DOHH2 (cell line): ENCODE results near the gene FAM117B.

Experiments used
- H3F3A ChIP-seq: fragments of 200-600 bp; sonication (generic), shearing (Covaris generic); 2 replicates; pipeline ENCODE4 v1.6.0; 2016; ENCODE audit warnings: antibody characterized with exemption, mild to moderate bottlenecking; ENCODE audit not compliant: control insufficient read depth, insufficient read depth
- H3K27ac ChIP-seq: fragments of 200-600 bp; sonication (generic); 2 replicates; pipeline ENCODE4 v1.5.1; 2014; ENCODE audit warnings: low read depth, mild to moderate bottlenecking, low read length, moderate library complexity
- H3K27me3 ChIP-seq: fragments of 200-600 bp; sonication (generic); 2 replicates; pipeline ENCODE4 v1.6.1; 2014; ENCODE audit warnings: mild to moderate bottlenecking, low read length, mixed read lengths; ENCODE audit not compliant: control insufficient read depth
- H3K36me3 ChIP-seq: fragments of 200-600 bp; sonication (generic); 2 replicates; pipeline ENCODE4 v1.6.1; 2014; ENCODE audit warnings: mild to moderate bottlenecking, low read length, moderate library complexity, mixed read lengths; ENCODE audit not compliant: control insufficient read depth
- H3K4me1 ChIP-seq: fragments of 200-600 bp; sonication (generic); 2 replicates; pipeline ENCODE4 v1.6.1; 2014; ENCODE audit warnings: mild to moderate bottlenecking, low read length, mixed read lengths; ENCODE audit not compliant: control insufficient read depth
- H3K4me2 ChIP-seq: fragments of 200-600 bp; sonication (generic); 2 replicates; pipeline ENCODE4 v1.6.0; 2014; ENCODE audit warnings: mild to moderate bottlenecking, low read length, moderate library complexity
- H3K4me3 ChIP-seq: fragments of 200-600 bp; sonication (generic); 2 replicates; pipeline ENCODE4 v1.5.1; 2014; ENCODE audit warnings: mild to moderate bottlenecking, low read length, mixed read lengths
- H3K79me2 ChIP-seq: fragments of 200-600 bp; sonication (generic); 2 replicates; pipeline ENCODE4 v1.6.1; 2014; ENCODE audit warnings: mild to moderate bottlenecking, low read length, mixed read lengths; ENCODE audit not compliant: control insufficient read depth
- H3K9me2 ChIP-seq: fragments of 200-600 bp; sonication (generic); replicated peaks from 2 replicates; pipeline ENCODE4 v1.6.1; 2014; ENCODE audit warnings: mild to moderate bottlenecking, low read length, mixed read lengths; ENCODE audit not compliant: control insufficient read depth
- H3K9me3 ChIP-seq: fragments of 200-600 bp; sonication (generic); 2 replicates; pipeline ENCODE4 v1.6.1; 2014; ENCODE audit warnings: antibody characterized with exemption, low read length, mixed read lengths; ENCODE audit not compliant: control insufficient read depth, insufficient read depth
- H4K20me1 ChIP-seq: fragments of 200-600 bp; sonication (generic); 2 replicates; pipeline ENCODE4 v1.6.0; 2014; ENCODE audit warnings: low read depth, mild to moderate bottlenecking, antibody characterized with exemption, low read length, moderate library complexity; ENCODE audit not compliant: control insufficient read depth, insufficient read depth
- EZH2phosphoT487 ChIP-seq: fragments of 200-600 bp; sonication (generic); IDR thresholded peaks from 2 replicates; pipeline ENCODE4 v1.6.1; 2017; ENCODE audit warnings: borderline replicate concordance, mild to moderate bottlenecking, antibody characterized with exemption, low read length, moderate library complexity, mixed read lengths
- TF ChIP-seq, protein P1 (sequence below): fragments of 200-600 bp; sonication (generic); IDR thresholded peaks from one replicate; pipeline ENCODE4 v1.5.1; 2014; ENCODE audit warnings: antibody characterized with exemption, mild to moderate bottlenecking, low read depth, low read length; ENCODE audit not compliant: poor library complexity, severe bottlenecking

Gene FAM117B

DNA sequence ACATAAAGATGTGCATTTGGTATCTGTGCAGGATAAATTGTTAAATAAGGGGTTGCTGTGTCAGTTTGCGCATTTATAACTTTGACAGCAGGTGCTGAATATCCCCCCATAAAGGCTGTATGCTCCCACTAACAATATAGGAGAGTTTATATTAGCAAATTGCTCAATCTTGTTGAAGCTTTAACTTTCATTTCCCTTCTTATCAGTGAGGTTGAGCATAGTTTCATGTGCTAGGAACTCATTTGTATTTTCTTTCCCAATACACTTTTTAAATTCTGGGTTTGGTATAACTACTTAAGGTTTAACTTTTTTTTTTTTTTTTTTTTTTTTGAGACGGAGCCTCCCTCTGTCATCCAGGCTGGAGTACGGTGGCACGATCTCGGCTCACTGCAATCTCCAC lies 89.0 kb downstream of the FAM117B start:
- no peaks in the 10 kb centered on the region for H3F3A ChIP-seq
- H3K4me2 ChIP-seq, result no peak overlapping the region
- no peaks in the 10 kb centered on the region for H3K4me1 ChIP-seq
- TF ChIP-seq, protein P1, sequence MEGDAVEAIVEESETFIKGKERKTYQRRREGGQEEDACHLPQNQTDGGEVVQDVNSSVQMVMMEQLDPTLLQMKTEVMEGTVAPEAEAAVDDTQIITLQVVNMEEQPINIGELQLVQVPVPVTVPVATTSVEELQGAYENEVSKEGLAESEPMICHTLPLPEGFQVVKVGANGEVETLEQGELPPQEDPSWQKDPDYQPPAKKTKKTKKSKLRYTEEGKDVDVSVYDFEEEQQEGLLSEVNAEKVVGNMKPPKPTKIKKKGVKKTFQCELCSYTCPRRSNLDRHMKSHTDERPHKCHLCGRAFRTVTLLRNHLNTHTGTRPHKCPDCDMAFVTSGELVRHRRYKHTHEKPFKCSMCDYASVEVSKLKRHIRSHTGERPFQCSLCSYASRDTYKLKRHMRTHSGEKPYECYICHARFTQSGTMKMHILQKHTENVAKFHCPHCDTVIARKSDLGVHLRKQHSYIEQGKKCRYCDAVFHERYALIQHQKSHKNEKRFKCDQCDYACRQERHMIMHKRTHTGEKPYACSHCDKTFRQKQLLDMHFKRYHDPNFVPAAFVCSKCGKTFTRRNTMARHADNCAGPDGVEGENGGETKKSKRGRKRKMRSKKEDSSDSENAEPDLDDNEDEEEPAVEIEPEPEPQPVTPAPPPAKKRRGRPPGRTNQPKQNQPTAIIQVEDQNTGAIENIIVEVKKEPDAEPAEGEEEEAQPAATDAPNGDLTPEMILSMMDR, result no peak
- TF ChIP-seq EZH2phosphoT487, result no peak
- no peak overlapping the region for H3K4me3 ChIP-seq
- no peaks in the 10 kb centered on the region for H3K27me3 ChIP-seq
- peaks cover 2% of the 10 kb centered on the region; the same call in 1 of the 2 replicates for H3K79me2 ChIP-seq
- peaks cover 7% of the 10 kb centered on the region for H3K36me3 ChIP-seq
- no peak overlapping the region for H3K27ac ChIP-seq
- no peaks in the 10 kb centered on the region for H3K9me3 ChIP-seq
- H3K9me2 ChIP-seq, result no peaks in the 10 kb centered on the region
- no peaks in the 10 kb centered on the region for H4K20me1 ChIP-seq

DNA sequence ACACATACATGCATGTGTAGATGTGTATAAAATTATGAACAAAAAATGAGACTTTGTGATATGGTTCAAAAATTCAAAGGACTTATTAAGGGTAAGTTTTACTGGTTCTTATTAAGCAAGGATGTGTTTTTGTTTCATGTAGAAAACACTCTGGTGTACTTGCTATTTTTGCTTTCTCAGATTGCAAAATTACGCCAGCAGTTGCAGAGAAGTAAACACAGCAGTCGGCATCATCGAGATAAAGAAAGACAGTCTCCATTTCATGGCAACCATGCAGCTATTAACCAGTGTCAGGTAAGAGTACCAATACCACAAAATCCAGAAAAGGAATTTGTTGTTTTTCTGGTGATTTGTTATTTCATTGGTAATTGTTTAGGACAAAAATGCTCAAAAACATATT lies 91.3 kb downstream of the FAM117B start:
- H3F3A ChIP-seq, result no peaks in the 10 kb centered on the region
- H3K4me1 ChIP-seq, result no peaks in the 10 kb centered on the region
- TF ChIP-seq EZH2phosphoT487, result no peak
- TF ChIP-seq, protein P1, result no peak
- no peaks in the 10 kb centered on the region for H4K20me1 ChIP-seq
- no peaks in the 10 kb centered on the region for H3K27me3 ChIP-seq
- H3K36me3 ChIP-seq, result peaks cover 11% of the 10 kb centered on the region
- no peak overlapping the region for H3K27ac ChIP-seq
- no peaks in the 10 kb centered on the region for H3K9me2 ChIP-seq
- H3K79me2 ChIP-seq, result no peaks in the 10 kb centered on the region
- H3K9me3 ChIP-seq, result no peaks in the 10 kb centered on the region
- no peak overlapping the region for H3K4me2 ChIP-seq
- no peak overlapping the region for H3K4me3 ChIP-seq

DNA sequence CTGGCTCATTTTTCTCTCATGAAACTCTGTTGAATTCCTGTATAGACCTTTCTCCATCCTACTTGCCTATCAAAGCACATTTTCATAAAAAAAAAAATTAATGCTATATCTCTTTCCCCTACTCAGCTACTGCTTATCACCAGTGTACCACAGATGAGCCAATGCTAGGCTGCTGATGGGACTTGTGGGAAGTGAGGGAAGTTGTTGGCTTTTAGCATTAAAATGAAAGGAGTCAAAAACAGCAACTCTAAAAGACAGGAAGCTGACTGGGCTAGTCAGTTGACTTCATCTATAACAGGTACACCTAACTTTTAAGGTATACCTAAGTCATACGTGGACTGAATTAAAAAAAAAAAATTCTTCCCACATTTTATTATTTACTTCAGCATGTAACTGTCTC lies 102.1 kb downstream of the FAM117B start:
- no peak overlapping the region for H3K4me3 ChIP-seq
- H3K27me3 ChIP-seq, result no peaks in the 10 kb centered on the region
- no peaks in the 10 kb centered on the region for H3K9me2 ChIP-seq
- peaks cover 5% of the 10 kb centered on the region for H3K36me3 ChIP-seq
- H3F3A ChIP-seq, result no peaks in the 10 kb centered on the region
- H3K4me2 ChIP-seq, result no peak overlapping the region
- no peak overlapping the region for H3K27ac ChIP-seq
- TF ChIP-seq EZH2phosphoT487, result no peak
- TF ChIP-seq, protein P1, result no peak
- H4K20me1 ChIP-seq, result no peaks in the 10 kb centered on the region
- no peaks in the 10 kb centered on the region for H3K4me1 ChIP-seq
- no peaks in the 10 kb centered on the region for H3K79me2 ChIP-seq
- H3K9me3 ChIP-seq, result no peaks in the 10 kb centered on the region; the same call in 1 of the 2 replicates
